ENCODE results near the gene MFSD6.

MFSD6 gene

GRCh38 chr2:190454795-190455194 lies 46.6 kb downstream of the MFSD6 start:
- no peak for DNase-seq (ENCODE audit: low read depth, low spot score)
- H3K4me3 ChIP-seq (ENCODE audit: low read depth, low read length) = no peak overlapping the region
- no peak for TF ChIP-seq CTCF (IDR thresholded peaks at IDR 0.05; ENCODE audit: insufficient read depth, low read length, missing control alignments)
- CTCF ChIA-PET = no interaction called here
- POLR2A ChIA-PET = no interaction called here

GRCh38 chr2:190455358-190456095 lies 47.4 kb downstream of the MFSD6 start:
- no peak for DNase-seq (ENCODE audit: low read depth, low spot score)
- ChIA-PET POLR2A (no interaction called here), CTCF (no interaction called here)
- no peak for TF ChIP-seq CTCF (IDR thresholded peaks at IDR 0.05; ENCODE audit: insufficient read depth, low read length, missing control alignments)
- H3K4me3 ChIP-seq (ENCODE audit: low read depth, low read length) = no peak overlapping the region

- ChIA-PET CTCF (no interaction called here), POLR2A (no interaction called here)
- no peak for TF ChIP-seq CTCF (IDR thresholded peaks at IDR 0.05; ENCODE audit: insufficient read depth, low read length, missing control alignments)
- no peak for DNase-seq (ENCODE audit: low read depth, low spot score)
- no peak overlapping the region for H3K4me3 ChIP-seq (ENCODE audit: low read depth, low read length)
These were observed 48.7 kb downstream of the MFSD6 start for GRCh38 chr2:190456833-190457232.

- no peak for DNase-seq (ENCODE audit: low read depth, low spot score)
- TF ChIP-seq CTCF (IDR thresholded peaks at IDR 0.05; ENCODE audit: insufficient read depth, low read length, missing control alignments) = no peak
- H3K4me3 ChIP-seq (ENCODE audit: low read depth, low read length) = no peak overlapping the region
- POLR2A ChIA-PET = no interaction called here
- CTCF ChIA-PET = no interaction called here
These were observed 49.1 kb downstream of the MFSD6 start for GRCh38 chr2:190457256-190457655.

GRCh38 chr2:190458352-190459107 lies 50.4 kb downstream of the MFSD6 start:
- DNase-seq (ENCODE audit: low read depth, low spot score) = no peak
- no peak for TF ChIP-seq CTCF (IDR thresholded peaks at IDR 0.05; ENCODE audit: insufficient read depth, low read length, missing control alignments)
- CTCF ChIA-PET = no interaction called here

GRCh38 chr2:190459881-190460280 lies 51.7 kb downstream of the MFSD6 start:
- no peak for DNase-seq (ENCODE audit: low read depth, low spot score)
- ChIA-PET CTCF (no interaction called here), POLR2A (no interaction called here)
- no peak overlapping the region for H3K4me3 ChIP-seq (ENCODE audit: low read depth, low read length)
- no peak for TF ChIP-seq CTCF (IDR thresholded peaks at IDR 0.05; ENCODE audit: insufficient read depth, low read length, missing control alignments)

More at GRCh38 chr2:190458352-190459107, 50.4 kb downstream of the MFSD6 start:
- H3K4me3 ChIP-seq (ENCODE audit: low read depth, low read length) = no peak overlapping the region
- POLR2A ChIA-PET = no interaction called here

Data from AG04449 (cell line).